H1 (cell line): ENCODE data around the gene IMPG2. TPM values are rescaled to one million over a fixed set of nuclear protein-coding genes. Genes with fewer than 3 reads are reported as not detected.

ENCODE experiments used
- CTCF ChIA-PET: fragments of 300-600 bp; sonication (Branson Sonifier 250); formaldehyde crosslinking; loops from one replicate; lab custom pipeline; 2021; ENCODE audit not compliant: partially characterized antibody; lab: Charles Lee
- POLR2A ChIA-PET: fragments of 300-600 bp; sonication (Branson Sonifier 250); formaldehyde crosslinking; loops from one replicate; lab custom pipeline; 2021; ENCODE audit warnings: inconsistent platforms; ENCODE audit not compliant: partially characterized antibody; lab: Charles Lee
- DNase-seq, 2 experiments: peaks; one replicate each; pipeline versions ENCODE4 v3.0.0 to v3.0.0-alpha.2; 2010 to 2022; ENCODE audit warnings: low spot score in 2 of 2, low read depth in 1 of 2, mixed read lengths in 1 of 2
- FAIRE-seq: peaks from 2 replicates; lab custom pipeline; 2011; peaks lifted over from hg19 to GRCh38; lab: Jason Lieb, UNC
- H2AFZ ChIP-seq: 2 replicates; pipeline ENCODE4 v1.8.1; 2012; ENCODE audit warnings: low read length, inconsistent platforms
- H2AK5ac ChIP-seq: 2 replicates; pipeline ENCODE4 v1.6.1; 2013; ENCODE audit warnings: low read depth, low read length
- H2BK120ac ChIP-seq: replicated peaks from 2 replicates; pipeline ENCODE3; 2013; ENCODE audit warnings: low read depth, low read length, inconsistent platforms
- H2BK12ac ChIP-seq: 2 replicates; pipeline ENCODE4 v1.6.1; 2013; ENCODE audit warnings: low read depth, low read length
- H2BK15ac ChIP-seq: 2 replicates; pipeline ENCODE4 v1.6.1; 2013; ENCODE audit warnings: low read length
- H2BK20ac ChIP-seq: 2 replicates; pipeline ENCODE4 v1.6.1; 2013; ENCODE audit warnings: low read length
- H2BK5ac ChIP-seq: 2 replicates; pipeline ENCODE4 v1.6.1; 2013; ENCODE audit warnings: low read depth, low read length
- H3K14ac ChIP-seq: 2 replicates; pipeline ENCODE4 v1.6.1; 2013; ENCODE audit warnings: inconsistent platforms; ENCODE audit not compliant: insufficient read length
- H3K18ac ChIP-seq: 2 replicates; pipeline ENCODE4 v1.6.1; 2013; ENCODE audit warnings: low read length; ENCODE audit errors: extremely low read depth
- H3K23ac ChIP-seq: 2 replicates; pipeline ENCODE4 v1.6.1; 2013; ENCODE audit warnings: inconsistent platforms; ENCODE audit not compliant: insufficient read length
- H3K23me2 ChIP-seq: 2 replicates; pipeline ENCODE4 v1.6.1; 2013; ENCODE audit warnings: low read depth, low read length
- H3K27ac ChIP-seq: 2 replicates; pipeline ENCODE4 v1.6.1; 2011; ENCODE audit warnings: low read depth, low read length, inconsistent platforms
- H3K27me3 ChIP-seq, 4 experiments: replicated peaks in 1 of 4; 1 replicate in 1 of 4; 2 replicates in 3 of 4; pipeline versions ENCODE4 v1.6.1 to v1.8.1; 2011 to 2013; ENCODE audit warnings: low read length in 3 of 4, mild to moderate bottlenecking in 3 of 4, inconsistent platforms in 2 of 4, mixed read lengths in 2 of 4, moderate library complexity in 1 of 4; ENCODE audit not compliant: control insufficient read depth in 3 of 4, insufficient read depth in 3 of 4; ENCODE audit errors: extremely low read depth in 1 of 4
- H3K36me3 ChIP-seq, 4 experiments: 2 replicates each; pipeline versions ENCODE4 v1.6.1 to v1.8.1; 2011 to 2013; ENCODE audit warnings: mild to moderate bottlenecking in 4 of 4, low read length in 3 of 4, moderate library complexity in 2 of 4, control low read depth in 1 of 4, inconsistent platforms in 1 of 4; ENCODE audit not compliant: insufficient read depth in 4 of 4, control insufficient read depth in 2 of 4
- H3K4ac ChIP-seq: replicated peaks from 2 replicates; pipeline ENCODE3; 2013; ENCODE audit warnings: low read length, low read depth, mixed read lengths, inconsistent platforms; ENCODE audit not compliant: insufficient read length
- H3K4me1 ChIP-seq, 4 experiments: replicated peaks in 1 of 4; 1 replicate in 1 of 4; 2 replicates in 3 of 4; pipeline versions ENCODE4 v1.6.1 to v1.8.1; 2011 to 2013; ENCODE audit warnings: low read length in 3 of 4, inconsistent platforms in 2 of 4, mixed read lengths in 1 of 4; ENCODE audit not compliant: insufficient read depth in 4 of 4, control insufficient read depth in 3 of 4
- H3K4me2 ChIP-seq, 2 experiments: 2 replicates each; pipeline versions ENCODE4 v1.6.1 to v1.8.1; 2011 to 2013; ENCODE audit warnings: low read depth in 2 of 2, low read length in 2 of 2, control low read depth in 1 of 2, inconsistent platforms in 1 of 2, mild to moderate bottlenecking in 1 of 2; ENCODE audit not compliant: insufficient read depth in 1 of 2
- H3K4me3 ChIP-seq, 4 experiments: fragments of 200-600, 300-600 bp in 1 of 4; sonication (generic), shearing (Covaris generic), sonication (Bioruptor Twin) in 1 of 4; 2 replicates each; pipeline versions ENCODE4 v1.5.1 to v1.8.1; 2011 to 2016; ENCODE audit warnings: low read length in 4 of 4, low read depth in 3 of 4, control low read depth in 2 of 4, inconsistent platforms in 2 of 4, mild to moderate bottlenecking in 2 of 4, mixed read lengths in 1 of 4, moderate library complexity in 1 of 4; ENCODE audit not compliant: insufficient read depth in 2 of 4; ENCODE audit errors: extremely low read depth in 1 of 4
- H3K56ac ChIP-seq: replicated peaks from 2 replicates; pipeline ENCODE3; 2013; ENCODE audit warnings: low read depth, mild to moderate bottlenecking, mixed read lengths, low read length, inconsistent platforms; ENCODE audit not compliant: insufficient read length
- H3K79me1 ChIP-seq: 2 replicates; pipeline ENCODE4 v1.6.1; 2013; ENCODE audit warnings: low read depth, low read length, control low read depth
- H3K79me2 ChIP-seq, 2 experiments: 2 replicates each; pipeline versions ENCODE4 v1.6.1 to v1.8.1; 2012 to 2013; ENCODE audit warnings: low read length in 2 of 2, mild to moderate bottlenecking in 2 of 2, inconsistent platforms in 1 of 2; ENCODE audit not compliant: insufficient read depth in 2 of 2, control insufficient read depth in 1 of 2
- H3K9ac ChIP-seq, 4 experiments: replicated peaks in 1 of 4; 1 replicate in 1 of 4; 2 replicates in 3 of 4; pipeline versions ENCODE4 v1.6.1 to v1.8.1; 2011 to 2013; ENCODE audit warnings: low read depth in 3 of 4, low read length in 3 of 4, control low read depth in 2 of 4, mild to moderate bottlenecking in 2 of 4, moderate library complexity in 2 of 4, inconsistent platforms in 1 of 4; ENCODE audit errors: extremely low read depth in 1 of 4
- H3K9me3 ChIP-seq, 2 experiments: 2 replicates each; pipeline versions ENCODE4 v1.6.1 to v1.8.1; 2012 to 2013; ENCODE audit warnings: mild to moderate bottlenecking in 2 of 2, moderate library complexity in 2 of 2, control low read depth in 1 of 2, inconsistent platforms in 1 of 2, low read depth in 1 of 2, low read length in 1 of 2, mixed read lengths in 1 of 2; ENCODE audit not compliant: insufficient read depth in 2 of 2
- H4K20me1 ChIP-seq, 2 experiments: replicated peaks in 1 of 2; 2 replicates each; pipeline versions ENCODE3 to v1.8.1; 2011 to 2013; ENCODE audit warnings: inconsistent platforms in 2 of 2, low read length in 2 of 2, mild to moderate bottlenecking in 1 of 2; ENCODE audit not compliant: insufficient read depth in 2 of 2, control insufficient read depth in 1 of 2
- H4K5ac ChIP-seq: 2 replicates; pipeline ENCODE4 v1.6.1; 2013; ENCODE audit warnings: low read length, low read depth, mixed read lengths, inconsistent platforms; ENCODE audit not compliant: insufficient read length
- H4K8ac ChIP-seq: 2 replicates; pipeline ENCODE4 v1.8.0; 2013; ENCODE audit warnings: mild to moderate bottlenecking, moderate library complexity, low read length, inconsistent platforms; ENCODE audit not compliant: insufficient read depth; ENCODE audit errors: extremely low read depth
- H4K91ac ChIP-seq: replicated peaks from 2 replicates; pipeline ENCODE3; 2013; ENCODE audit warnings: low read length, mixed read lengths, inconsistent platforms; ENCODE audit not compliant: insufficient read length
- BCL11A ChIP-seq, 2 experiments: IDR thresholded peaks; one replicate each; pipeline ENCODE4 v1.6.1; 2011; ENCODE audit warnings: low read depth in 2 of 2, low read length in 2 of 2, mild to moderate bottlenecking in 2 of 2
- BRCA1 ChIP-seq: IDR thresholded peaks from 2 replicates; pipeline ENCODE4 v1.6.1; 2012; ENCODE audit warnings: low read depth, low read length, improper control_type of control experiment
- EP300 ChIP-seq, 2 experiments: IDR thresholded peaks; 1 replicate in 1 of 2; 2 replicates in 1 of 2; pipeline ENCODE4 v1.6.1; 2011 to 2012; ENCODE audit warnings: low read depth in 2 of 2, low read length in 2 of 2, mild to moderate bottlenecking in 2 of 2, borderline replicate concordance in 1 of 2, inconsistent platforms in 1 of 2, moderate library complexity in 1 of 2
- GABPA ChIP-seq: IDR thresholded peaks from 2 replicates; pipeline ENCODE4 v1.6.1; 2011; ENCODE audit warnings: mild to moderate bottlenecking, low read length, moderate library complexity, borderline replicate concordance; ENCODE audit not compliant: insufficient read depth
- JUN ChIP-seq: IDR thresholded peaks from 2 replicates; pipeline ENCODE4 v1.6.1; 2011; ENCODE audit warnings: low read depth, mild to moderate bottlenecking, improper control_type of control experiment, low read length
- JUND ChIP-seq: IDR thresholded peaks from 2 replicates; pipeline ENCODE4 v1.6.1; 2011; ENCODE audit warnings: mild to moderate bottlenecking, improper control_type of control experiment, low read length
- KDM1A ChIP-seq: fragments of 200-600, 300-600 bp; sonication (generic); IDR thresholded peaks from 2 replicates; pipeline ENCODE4 v1.7.1; 2016; ENCODE audit warnings: mild to moderate bottlenecking, low read length, borderline replicate concordance
- KDM4A ChIP-seq: IDR thresholded peaks from one replicate; pipeline ENCODE4 v1.7.1; 2012; ENCODE audit warnings: low read depth, mild to moderate bottlenecking, moderate library complexity, low read length, inconsistent platforms; ENCODE audit not compliant: severe bottlenecking
- SIRT6 ChIP-seq: IDR thresholded peaks from one replicate; pipeline ENCODE4 v1.7.1; 2012; ENCODE audit warnings: low read length, inconsistent platforms
- SP4 ChIP-seq: IDR thresholded peaks from 2 replicates; pipeline ENCODE4 v1.6.1; 2012; ENCODE audit warnings: low read length, inconsistent platforms
- SRF ChIP-seq: IDR thresholded peaks from 2 replicates; pipeline ENCODE4 v1.6.1; 2011; ENCODE audit warnings: mild to moderate bottlenecking, low read depth, low read length, moderate library complexity
- TAF1 ChIP-seq: IDR thresholded peaks from 2 replicates; pipeline ENCODE4 v1.6.1; 2011; ENCODE audit warnings: mild to moderate bottlenecking, low read depth, low read length
- TAF7 ChIP-seq: optimal IDR thresholded peaks from 2 replicates; pipeline ENCODE3; 2011; ENCODE audit warnings: low read depth, mild to moderate bottlenecking, inconsistent platforms, low read length, moderate library complexity, borderline replicate concordance
- TEAD4 ChIP-seq: IDR thresholded peaks from 2 replicates; pipeline ENCODE4 v1.6.1; 2012; ENCODE audit warnings: low read depth, low read length, inconsistent platforms, mixed read lengths
- YY1 ChIP-seq: IDR thresholded peaks from 2 replicates; pipeline ENCODE4 v1.6.1; 2011; ENCODE audit warnings: low read depth, mild to moderate bottlenecking, low read length
- ZNF274 ChIP-seq: IDR thresholded peaks from 2 replicates; pipeline ENCODE4 v1.7.0; 2012; ENCODE audit warnings: low read length, borderline replicate concordance; ENCODE audit errors: extremely low read depth
- polyA plus RNA-seq, 7 experiments: library from polyadenylated mRNA; depleted of rRNA in 3 of 7; stranded (reverse) in 5 of 7; unstranded in 2 of 7; fragments of >200 nt in 5 of 7; fragments of 200-250 nt in 2 of 7; gene quantifications; 1 replicate in 5 of 7; 2 replicates in 1 of 7; 4 replicates in 1 of 7; pipeline versions ENCODE4 v1.2.1 to v1.2.3, GENCODE V29; 2011 to 2013; ENCODE audit warnings: missing spikeins in 2 of 7, mixed read lengths in 2 of 7
- total RNA-seq: library from RNA; stranded (reverse); fragmentation: NEBNext Ultra II Directional; extraction: Animal tissue kit (Norgen Biotek cat#: 25700); gene quantifications from 2 replicates; pipeline ENCODE4 v1.2.1, GENCODE V29; 2021
- TF ChIP-seq, protein P1 (sequence below): IDR thresholded peaks from 2 replicates; pipeline ENCODE4 v1.6.1; 2012; ENCODE audit warnings: inconsistent platforms

IMPG2 gene
- total and polyA plus RNA-seq, 2 of the 8 experiments (the other 6 are each of a cell fraction or from before 2014, with no cell fraction given): 0.03 to 0.06 TPM

DNA sequence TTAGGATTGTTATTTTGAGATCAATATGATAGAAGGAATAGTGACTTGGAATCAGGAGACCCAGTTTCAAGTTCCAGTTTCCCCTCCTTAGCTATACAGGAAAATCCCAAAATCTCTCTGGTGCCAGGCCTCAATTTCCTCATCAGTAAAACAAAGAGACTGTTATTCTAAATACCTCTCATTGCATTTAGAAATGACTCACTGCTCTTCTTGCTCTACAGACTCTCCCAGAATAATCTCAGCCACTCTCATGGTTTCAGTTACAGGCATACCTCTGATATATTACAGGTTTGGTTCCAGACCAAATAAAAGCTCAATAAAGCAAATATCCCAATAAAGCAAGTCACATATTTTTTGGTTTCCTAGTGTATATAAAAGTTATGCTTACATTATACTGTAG lies 28.3 kb downstream of the IMPG2 start:
- CTCF ChIA-PET: no interaction called here
- POLR2A ChIA-PET: no interaction called here
- TF ChIP-seq BRCA1 (no peak), BCL11A (IDR thresholded peaks at IDR 0.05; ENCODE audit: low read depth in 2 of 2, low read length in 2 of 2) (no peak), KDM4A (no peak), SP4 (no peak), EP300 (IDR thresholded peaks at IDR 0.05; ENCODE audit: borderline replicate concordance in 1 of 2, low read depth in 2 of 2, low read length in 2 of 2) (no peak), TAF1 (no peak), JUN (no peak), SRF (no peak), TEAD4 (no peak), JUND (no peak), GABPA (no peak), TAF7 (no peak), SIRT6 (no peak), ZNF274 (no peak), KDM1A (no peak), YY1 (no peak)
- TF ChIP-seq, protein P1, sequence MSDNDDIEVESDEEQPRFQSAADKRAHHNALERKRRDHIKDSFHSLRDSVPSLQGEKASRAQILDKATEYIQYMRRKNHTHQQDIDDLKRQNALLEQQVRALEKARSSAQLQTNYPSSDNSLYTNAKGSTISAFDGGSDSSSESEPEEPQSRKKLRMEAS: no peak

More for the DNA sequence above, 28.3 kb downstream of the IMPG2 start:
- H3K23me2 ChIP-seq: no peaks in the 10 kb centered on the region
- H3K4me2 ChIP-seq: no peak overlapping the region
- no peak for DNase-seq
- no peaks in the 10 kb centered on the region for H3K79me2 ChIP-seq
- no peak overlapping the region for H4K8ac ChIP-seq
- no peak overlapping the region for H2AK5ac ChIP-seq
- no peaks in the 10 kb centered on the region for H3K9me3 ChIP-seq
- no peak overlapping the region for H2BK5ac ChIP-seq
- H3K14ac ChIP-seq: no peak overlapping the region
- no peak overlapping the region for H2BK120ac ChIP-seq
- no peak overlapping the region for H2BK20ac ChIP-seq
- no peak overlapping the region for H3K18ac ChIP-seq
- no peaks in the 10 kb centered on the region for H4K20me1 ChIP-seq
- H3K4me3 ChIP-seq: no peak overlapping the region
- no peak overlapping the region for H3K27ac ChIP-seq
- no peak overlapping the region for H3K23ac ChIP-seq
- H4K5ac ChIP-seq: no peak overlapping the region
- no peak overlapping the region for H3K9ac ChIP-seq
- no peak overlapping the region for H2BK15ac ChIP-seq
- H3K4ac ChIP-seq: no peak overlapping the region
- no peaks in the 10 kb centered on the region for H3K4me1 ChIP-seq
- H4K91ac ChIP-seq: no peak overlapping the region
- H3K79me1 ChIP-seq: no peaks in the 10 kb centered on the region; the same call in 1 of the 2 replicates
- no peak for FAIRE-seq
- no peak overlapping the region for H3K56ac ChIP-seq
- H2AFZ ChIP-seq: no peak overlapping the region
- H3K36me3 ChIP-seq: no peaks in the 10 kb centered on the region
- no peak overlapping the region for H2BK12ac ChIP-seq
- H3K27me3 ChIP-seq: no peaks in the 10 kb centered on the region
